Transverse colon (tissue), 4 donors: Measurements from ENCODE around the gene ARL16. TPM values are rescaled to one million over a fixed set of nuclear protein-coding genes. Genes with fewer than 3 reads are reported as not detected.

Source experiments
- DNase-seq: peaks from one replicate; pipeline ENCODE4 v3.0.0-alpha.2; 2019
- H3K27ac ChIP-seq, 4 donors: fragments of 200-600 bp; sonication (generic); 2 replicates each; pipeline ENCODE4 v1.5.1; 2016 to 2018; ENCODE audit warnings: inconsistent platforms in 4 of 4
- H3K27me3 ChIP-seq: fragments of 200-600 bp; sonication (generic); 2 replicates; pipeline ENCODE4 v1.5.1; 2017; ENCODE audit warnings: inconsistent platforms
- H3K36me3 ChIP-seq, 4 donors: fragments of 200-600 bp; sonication (generic); 2 replicates each; pipeline ENCODE4 v1.5.1; 2017 to 2019; ENCODE audit warnings: inconsistent platforms in 4 of 4
- H3K4me1 ChIP-seq, 4 donors: fragments of 200-600 bp; sonication (generic); 2 replicates each; pipeline ENCODE4 v1.5.1; 2017 to 2020; ENCODE audit warnings: inconsistent platforms in 4 of 4
- H3K4me3 ChIP-seq, 4 donors: fragments of 200-600 bp; sonication (generic); 1 replicate in 1 of 4; 2 replicates in 3 of 4; pipeline versions ENCODE4 v1.5.1 to v1.6.1; 2017 to 2019; ENCODE audit warnings: inconsistent platforms in 4 of 4
- H3K9me3 ChIP-seq, 2 donors: fragments of 200-600 bp; sonication (generic); 2 replicates each; pipeline ENCODE4 v1.5.1; 2017 to 2019; ENCODE audit warnings: inconsistent platforms in 2 of 2
- EP300 ChIP-seq: sonication (generic); formaldehyde crosslinking; IDR thresholded peaks from one replicate; pipeline ENCODE4 v1.6.1; 2017; ENCODE audit warnings: antibody characterized with exemption, low read depth
- POLR2A ChIP-seq: fragments of 450-650 bp; IDR thresholded peaks from one replicate; pipeline ENCODE4 v1.6.1; 2016; ENCODE audit warnings: antibody characterized with exemption, mild to moderate bottlenecking, moderate library complexity
- POLR2AphosphoS5 ChIP-seq, 3 donors: sonication (generic); formaldehyde crosslinking; IDR thresholded peaks; one replicate each; pipeline ENCODE4 v1.6.1; 2016; ENCODE audit warnings: antibody characterized with exemption in 3 of 3
- WGBS, 2 donors: methylation state at CpG; one replicate each; pipeline ENCODE4 v1.1.5; 2018; ENCODE audit warnings: low coverage in 1 of 2; 5-methylcytosine and 5-hydroxymethylcytosine counted together
- in situ Hi-C, 4 donors: fragments of 200-750 bp; cut with MboI; loops; one replicate each; pipeline versions ENCODE4 v1.15.0 to v1.15.1; 2017; ENCODE audit warnings: low sequenced_read_pairs in 3 of 4, low pct_ligation_motif_present in 1 of 4, low pct_unique_long_range_greater_than_20kb in 1 of 4
- intact Hi-C: fragments of 100-400 bp; cut with DNase I; formaldehyde crosslinking; loops from one replicate; pipeline ENCODE4 v1.15.1; 2023; ENCODE audit warnings: low total_unique reads
- total RNA-seq, 4 donors: library from RNA; depleted of rRNA; stranded (reverse); fragments of >200 nt; gene quantifications; one replicate each; pipeline ENCODE4 v1.1.0, GENCODE V29; 2016
- TF ChIP-seq, protein P1 (sequence below), 5 experiments: fragments of 200-600 bp in 3 of 5; fragments of 450-650 bp in 2 of 5; sonication (generic) in 3 of 5; IDR thresholded peaks; 1 replicate in 2 of 5; 2 replicates in 3 of 5; pipeline ENCODE4 v1.5.1; 2016 to 2017; ENCODE audit warnings: antibody characterized with exemption in 5 of 5, inconsistent platforms in 3 of 5, mild to moderate bottlenecking in 2 of 5, moderate library complexity in 1 of 5

The ARL16 gene
- total RNA-seq, 4 donors from 2014 or later, result 16.3 to 52.0 (median 33.1) TPM

DNA sequence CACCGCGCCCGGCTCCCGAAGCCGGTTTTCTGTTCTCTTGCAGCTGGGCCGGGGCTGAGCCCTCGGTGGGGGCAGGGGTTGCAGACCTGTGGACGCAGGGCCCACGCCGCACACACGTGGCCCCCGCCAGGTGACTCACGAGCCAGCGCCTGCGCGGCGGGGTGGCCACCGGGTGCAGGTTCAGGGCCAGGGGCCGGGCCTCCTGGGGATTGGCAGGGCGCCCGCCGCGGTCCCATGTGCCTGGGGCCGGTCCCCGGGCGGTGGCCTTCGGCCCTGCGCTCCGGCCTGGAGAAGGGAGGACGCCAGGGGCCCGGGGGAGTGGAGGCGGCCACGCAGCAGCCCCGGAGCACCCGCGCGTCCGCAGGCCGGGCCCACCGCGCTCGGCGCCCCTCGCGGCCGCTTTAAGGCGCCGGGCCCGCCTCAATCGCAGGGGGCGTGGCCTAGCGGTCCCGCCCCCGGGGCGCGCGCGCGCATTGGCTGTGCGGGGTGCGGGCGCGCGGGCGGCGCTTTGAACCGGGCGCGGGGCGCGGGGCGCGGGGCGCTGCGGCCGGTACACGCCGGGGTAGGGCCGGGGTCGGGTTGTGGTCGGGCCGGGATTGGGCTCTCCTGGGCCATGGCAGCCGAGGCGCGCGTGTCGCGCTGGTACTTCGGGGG lies 28.3 kb upstream of the ARL16 start, which contains the start of gene SLC25A10:
SLC25A10 (plus strand) TSS at position 471 of the 654 bp plus-strand sequence; CDS start at position 614, 143 bp downstream.
- H3K27ac ChIP-seq, result peak within 1 kb of the TSS; percentile 80 to 90 (median 86)
- TF ChIP-seq POLR2A, result peak; percentile 60
- TF ChIP-seq EP300, result no peak
- TF ChIP-seq, protein P1, sequence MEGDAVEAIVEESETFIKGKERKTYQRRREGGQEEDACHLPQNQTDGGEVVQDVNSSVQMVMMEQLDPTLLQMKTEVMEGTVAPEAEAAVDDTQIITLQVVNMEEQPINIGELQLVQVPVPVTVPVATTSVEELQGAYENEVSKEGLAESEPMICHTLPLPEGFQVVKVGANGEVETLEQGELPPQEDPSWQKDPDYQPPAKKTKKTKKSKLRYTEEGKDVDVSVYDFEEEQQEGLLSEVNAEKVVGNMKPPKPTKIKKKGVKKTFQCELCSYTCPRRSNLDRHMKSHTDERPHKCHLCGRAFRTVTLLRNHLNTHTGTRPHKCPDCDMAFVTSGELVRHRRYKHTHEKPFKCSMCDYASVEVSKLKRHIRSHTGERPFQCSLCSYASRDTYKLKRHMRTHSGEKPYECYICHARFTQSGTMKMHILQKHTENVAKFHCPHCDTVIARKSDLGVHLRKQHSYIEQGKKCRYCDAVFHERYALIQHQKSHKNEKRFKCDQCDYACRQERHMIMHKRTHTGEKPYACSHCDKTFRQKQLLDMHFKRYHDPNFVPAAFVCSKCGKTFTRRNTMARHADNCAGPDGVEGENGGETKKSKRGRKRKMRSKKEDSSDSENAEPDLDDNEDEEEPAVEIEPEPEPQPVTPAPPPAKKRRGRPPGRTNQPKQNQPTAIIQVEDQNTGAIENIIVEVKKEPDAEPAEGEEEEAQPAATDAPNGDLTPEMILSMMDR (IDR thresholded peaks at IDR 0.05), result peak in 1 of 5 experiments; percentile 38
- peak; percentile 49 to 84 (median 51) for TF ChIP-seq POLR2AphosphoS5 (IDR thresholded peaks at IDR 0.05)
- in situ Hi-C loops (no loop called here), intact Hi-C loops (no loop called here)
- H3K27me3 ChIP-seq, result no peaks in the 10 kb centered on the region
- peak within 1 kb of the TSS; percentile 53 to 94 (median 77) for H3K4me3 ChIP-seq
- peaks cover 27 to 45% (median 43%) of the 10 kb centered on the region in 4 donors for H3K4me1 ChIP-seq
- peak; percentile 92 for DNase-seq
- H3K36me3 ChIP-seq, result peaks cover 0 to 8% (median 2%) of the 10 kb centered on the region in 4 donors
- H3K9me3 ChIP-seq, result no peaks in the 10 kb centered on the region
- 1% methylated on average over 57 of the region's 89 CpGs; no CpG with 5 or more reads in 1 of the 2 donors for WGBS, 2 donors

DNA sequence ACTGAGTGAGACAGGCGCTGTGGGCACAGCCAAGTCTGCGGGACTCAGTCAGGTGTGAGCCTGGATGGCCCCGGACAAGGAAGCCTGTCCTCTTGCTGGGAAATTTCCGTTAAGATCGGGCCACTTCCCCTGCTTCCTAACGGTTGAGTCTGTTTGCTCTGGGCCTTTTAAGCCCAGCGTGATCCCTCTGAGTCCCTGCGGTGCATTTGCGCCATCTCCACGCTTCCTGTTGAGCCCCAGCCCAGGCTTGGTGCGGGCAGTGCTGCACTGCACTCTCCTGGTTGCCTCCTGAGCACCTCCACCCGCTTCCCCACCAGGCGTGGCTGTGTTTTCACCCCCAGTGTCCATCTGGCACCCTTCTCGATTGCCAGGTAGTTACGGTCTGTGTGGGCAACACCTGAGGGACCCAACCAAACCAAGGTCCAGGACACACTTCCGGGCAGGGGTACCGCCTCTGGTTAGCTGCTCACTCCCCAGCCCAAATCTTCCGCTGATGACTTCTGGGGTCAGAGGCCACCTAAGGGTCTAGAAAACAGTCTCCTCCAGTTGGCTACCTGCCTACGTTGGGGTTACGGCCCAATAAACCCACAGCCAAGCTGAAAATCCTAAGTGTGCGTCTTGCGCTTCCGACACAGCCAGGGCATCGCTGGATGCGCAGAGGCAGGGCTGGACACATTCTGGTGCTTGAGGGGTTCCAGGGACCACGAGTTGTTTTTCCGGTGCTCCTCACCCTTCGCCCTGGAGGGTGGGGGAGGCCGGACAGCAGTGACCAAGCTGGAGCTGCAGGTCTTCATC lies 27.1 kb upstream of the ARL16 start:
- in situ Hi-C loops (no loop called here), intact Hi-C loops (no loop called here)
- Histone ChIP-seq H3K4me3 (peak overlapping the region in 2 of 4 donors; percentile 79 to 94), H3K36me3 (peaks cover 0 to 11% (median 5%) of the 10 kb centered on the region in 4 donors), H3K4me1 (peaks cover 27 to 45% (median 43%) of the 10 kb centered on the region in 4 donors), H3K27ac (peak overlapping the region; percentile 80 to 90 (median 86)), H3K27me3 (no peaks in the 10 kb centered on the region), H3K9me3 (no peaks in the 10 kb centered on the region)
- 21% methylated on average over 26 of the region's 29 CpGs; no CpG with 5 or more reads in 1 of the 2 donors for WGBS, 2 donors
- TF ChIP-seq, protein P1 (IDR thresholded peaks at IDR 0.05), result no peak
- TF ChIP-seq POLR2A, result peak; percentile 33
- TF ChIP-seq POLR2AphosphoS5 (IDR thresholded peaks at IDR 0.05), result peak in 1 of 3 donors; percentile 45
- peak; percentile 53 for DNase-seq

GRCh38 chr17:81708739-81709185 lies 25.2 kb upstream of the ARL16 start:
- peaks cover 33 to 49% (median 47%) of the 10 kb centered on the region in 4 donors for H3K4me1 ChIP-seq
- no peak for TF ChIP-seq POLR2A
- TF ChIP-seq POLR2AphosphoS5 (IDR thresholded peaks at IDR 0.05), result no peak
- H3K9me3 ChIP-seq, result no peaks in the 10 kb centered on the region
- peaks cover 0 to 11% (median 5%) of the 10 kb centered on the region in 4 donors for H3K36me3 ChIP-seq
- no peak for DNase-seq
- intact Hi-C loops (no loop called here), in situ Hi-C loops (no loop called here)
- WGBS, 2 donors, result 57 to 93% methylated on average over 1 to 15 of the region's 17 CpGs
- H3K27me3 ChIP-seq, result no peaks in the 10 kb centered on the region
- H3K4me3 ChIP-seq, result no peak overlapping the region
- H3K27ac ChIP-seq, result no peak overlapping the region

DNA sequence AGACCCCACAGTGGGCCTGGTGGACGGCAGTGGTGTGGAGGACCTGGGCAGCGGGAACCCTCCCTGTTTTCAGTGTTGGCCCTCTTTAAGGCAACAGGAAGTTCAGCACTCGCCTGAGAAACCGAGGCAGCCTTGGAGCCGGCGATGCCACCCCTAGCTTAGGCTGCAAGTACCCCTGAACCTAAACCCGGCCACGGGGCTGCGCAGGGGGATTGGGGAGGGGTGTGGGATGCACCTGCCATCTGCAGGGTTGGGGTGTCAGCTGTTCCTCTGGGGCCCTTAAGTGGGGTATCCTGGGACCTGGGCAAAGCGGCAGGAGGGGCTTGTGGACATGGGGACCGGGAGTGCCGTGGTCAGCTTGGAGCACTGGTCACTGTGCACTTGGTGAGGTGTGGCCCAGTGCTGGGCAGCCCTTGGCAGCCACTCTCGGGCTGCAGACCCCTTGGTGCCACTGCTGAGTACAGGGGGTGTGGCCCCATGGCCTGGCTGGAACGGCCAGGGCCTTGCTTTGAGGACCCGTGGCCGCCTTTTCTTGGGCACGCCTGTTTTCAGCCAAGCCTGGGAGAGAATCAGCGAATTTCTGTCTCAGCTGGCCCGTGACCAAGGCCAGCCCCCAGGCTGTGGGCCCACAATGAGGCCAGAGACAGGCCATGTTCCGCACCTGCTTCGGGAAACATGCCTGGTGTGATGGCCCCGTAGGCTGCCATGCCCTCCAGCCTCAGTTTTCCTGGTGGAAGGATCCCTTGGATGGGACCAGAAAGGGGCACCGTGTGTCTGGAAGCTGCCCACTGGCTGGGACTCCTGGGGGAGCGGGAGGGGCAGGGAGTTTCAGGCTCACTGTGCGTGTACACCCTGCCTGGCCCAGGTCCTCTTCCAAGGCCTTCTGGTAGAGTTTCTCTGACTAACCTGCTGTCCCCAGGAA lies 24.4 kb upstream of the ARL16 start:
- Histone ChIP-seq H3K27ac (no peak overlapping the region), H3K27me3 (no peaks in the 10 kb centered on the region), H3K4me3 (no peak overlapping the region), H3K36me3 (peaks cover 0 to 11% (median 5%) of the 10 kb centered on the region in 4 donors), H3K4me1 (peaks cover 29 to 44% (median 40%) of the 10 kb centered on the region in 4 donors), H3K9me3 (no peaks in the 10 kb centered on the region)
- no peak for DNase-seq
- intact Hi-C loops (no loop called here), in situ Hi-C loops (no loop called here)
- TF ChIP-seq, protein P1 (IDR thresholded peaks at IDR 0.05), result no peak
- TF ChIP-seq POLR2AphosphoS5 (IDR thresholded peaks at IDR 0.05) (no peak), EP300 (no peak)
- WGBS, 2 donors, result 87% methylated on average over 25 of the region's 25 CpGs; no CpG with 5 or more reads in 1 of the 2 donors
